ENCODE measurements around the gene CASP4. TPM values are rescaled to one million over a fixed set of nuclear protein-coding genes. Genes with fewer than 3 reads are reported as not detected.

CASP4 gene
- total and polyA plus RNA-seq, 8 donors: 8.1 to 163 (median 68.3) TPM

GRCh38 chr11:104893876-104894275 is 74.5 kb downstream of the CASP4 start:
- WGBS, 5 donors: 75 to 97% (median 95%) methylated on average over 1 of the region's 1 CpG
- H3K9me3 ChIP-seq: no peaks in the 10 kb centered on the region
- TF ChIP-seq CTCF (IDR thresholded peaks at IDR 0.05) (no peak), POLR2AphosphoS5 (IDR thresholded peaks at IDR 0.05) (no peak)
- intact Hi-C loops (cut with DNase I; ENCODE audit: low total_unique reads): no loop called here
- no peak overlapping the region for H3K4me3 ChIP-seq
- peaks cover 0 to 4% (median 0%) of the 10 kb centered on the region in 4 donors for H3K36me3 ChIP-seq
- no peak overlapping the region for H3K27ac ChIP-seq
- H3K27me3 ChIP-seq: no peaks in the 10 kb centered on the region
- DNase-seq: no peak
- H3K4me1 ChIP-seq: peaks cover 0 to 28% (median 17%) of the 10 kb centered on the region in 4 donors

Other genes with a start within 250 kb of the CASP4 start
- gene CASP12, start 70.1 kb downstream of the CASP4 start, total RNA-seq: 1 to 10 TPM in 3 of 5 donors, not detected in 2; 2.2 to 8.5 (median 5.3) TPM
- gene CASP12, start 70.1 kb downstream of the CASP4 start, polyA plus RNA-seq: under 1 TPM in 2 of 3 donors, not detected in 1; 0.23 to 0.50 TPM
- 1 to 10 TPM in 1 of 5 donors, not detected in 4; 4.3 TPM for gene CASP5, start 54.6 kb upstream of the CASP4 start, total RNA-seq
- under 1 TPM in 2 of 3 donors, not detected in 1; 0.45 to 0.81 TPM for gene CASP5, start 54.6 kb upstream of the CASP4 start, polyA plus RNA-seq
- 10 to 100 TPM in 1 of 5 donors, 1 to 10 TPM in 4; 2.3 to 71.0 (median 7.1) TPM for gene CASP1, start 66.6 kb upstream of the CASP4 start, total RNA-seq
- gene CASP1, start 66.6 kb upstream of the CASP4 start, polyA plus RNA-seq: 10 to 100 TPM; 19.9 to 26.6 (median 21.2) TPM
- gene CARD16, start 76.8 kb upstream of the CASP4 start, total RNA-seq: 10 to 100 TPM in 1 of 5 donors, 1 to 10 TPM in 1, not detected in 3; 6.6 to 29.1 TPM
- gene CARD16, start 76.8 kb upstream of the CASP4 start, polyA plus RNA-seq: 10 to 100 TPM; 52.0 to 68.3 (median 66.3) TPM
- gene CARD18, start 171.2 kb upstream of the CASP4 start, total RNA-seq: not detected
- under 1 TPM in 1 of 3 donors, not detected in 2; 0.23 TPM for gene CARD18, start 171.2 kb upstream of the CASP4 start, polyA plus RNA-seq

All from stomach (tissue), 9 donors.